Measurements from ENCODE around the gene CDC42BPA.

- TF ChIP-seq CTCF (IDR thresholded peaks at IDR 0.05) (no peak), POLR2A (IDR thresholded peaks at IDR 0.05) (no peak), EP300 (IDR thresholded peaks at IDR 0.05) (no peak)
These were observed 249.4 kb downstream of the CDC42BPA start for GRCh38 chr1:227068883-227069282.

Data from stomach (tissue), 4 donors.